SK-N-SH (cell line): ENCODE results near the gene USP30. TPM values are rescaled to one million over a fixed set of nuclear protein-coding genes. Genes with fewer than 3 reads are reported as not detected.
A peak's percentile ranks its signal among the peaks of the same experiment; 100 is the strongest.

Experiments used
- CTCF ChIA-PET: fragments of 300-600, 350-600 bp; formaldehyde crosslinking; extraction: SDS; loops from one replicate; lab custom pipeline; 2021; lab: Yijun Ruan, JAX
- POLR2A ChIA-PET: fragments of 350-600 bp; sonication (Branson Sonifier 250); formaldehyde crosslinking; extraction: SDS; loops from one replicate; lab custom pipeline; 2020; ENCODE audit warnings: antibody characterized with exemption, inconsistent platforms; lab: Yijun Ruan, JAX
- DNase-seq: peaks from one replicate; pipeline ENCODE4 v3.0.0; 2012
- H2AFZ ChIP-seq: fragments of 200-600 bp; sonication (generic); 2 replicates; pipeline ENCODE4 v1.8.1; 2016; ENCODE audit warnings: antibody characterized with exemption, mild to moderate bottlenecking, low read depth
- H3F3A ChIP-seq: fragments of 200-600 bp; sonication (generic); replicated peaks from 2 replicates; pipeline ENCODE3; 2016; ENCODE audit warnings: antibody characterized with exemption, mild to moderate bottlenecking; ENCODE audit not compliant: insufficient read depth
- H3K27ac ChIP-seq, 2 experiments: fragments of 200-500 bp in 1 of 2; fragments of 200-600 bp in 1 of 2; sonication (Bioruptor generic) in 1 of 2; sonication (generic), shearing (Covaris generic) in 1 of 2; 2 replicates each; pipeline versions ENCODE4 v1.5.1 to v1.6.1; 2014 to 2016; ENCODE audit warnings: low read depth in 2 of 2, inconsistent platforms in 1 of 2, low read length in 1 of 2, mild to moderate bottlenecking in 1 of 2, mixed read lengths in 1 of 2
- H3K27me3 ChIP-seq: fragments of 200-600 bp; sonication (generic), shearing (Covaris generic); 2 replicates; pipeline ENCODE4 v1.6.1; 2016; ENCODE audit warnings: mixed run types; ENCODE audit not compliant: insufficient read depth
- H3K36me3 ChIP-seq, 2 experiments: fragments of 200-500 bp in 1 of 2; fragments of 200-600 bp in 1 of 2; sonication (Bioruptor generic) in 1 of 2; sonication (generic) in 1 of 2; replicated peaks in 1 of 2; 2 replicates each; pipeline versions ENCODE3 to v1.5.1; 2014 to 2016; ENCODE audit warnings: low read length in 1 of 2, mild to moderate bottlenecking in 1 of 2; ENCODE audit not compliant: insufficient read depth in 2 of 2, control insufficient read depth in 1 of 2
- H3K4me1 ChIP-seq, 2 experiments: fragments of 200-500 bp in 1 of 2; fragments of 200-600 bp in 1 of 2; sonication (Bioruptor generic) in 1 of 2; sonication (generic), shearing (Covaris generic) in 1 of 2; 2 replicates each; pipeline versions ENCODE4 v1.5.1 to v1.6.1; 2014 to 2016; ENCODE audit warnings: low read depth in 1 of 2, low read length in 1 of 2, mixed run types in 1 of 2; ENCODE audit not compliant: insufficient read depth in 2 of 2, control insufficient read depth in 1 of 2
- H3K4me2 ChIP-seq: fragments of 200-600 bp; sonication (generic), shearing (Covaris generic); 2 replicates; pipeline ENCODE4 v1.6.1; 2017; ENCODE audit warnings: mixed run types
- H3K4me3 ChIP-seq, 2 experiments: fragments of 200-500 bp in 1 of 2; fragments of 200-600 bp in 1 of 2; sonication (Bioruptor generic) in 1 of 2; sonication (generic), shearing (Covaris generic) in 1 of 2; 2 replicates each; pipeline versions ENCODE4 v1.5.1 to v1.8.1; 2014 to 2016; ENCODE audit warnings: low read depth in 2 of 2, inconsistent platforms in 1 of 2, low read length in 1 of 2, mild to moderate bottlenecking in 1 of 2, mixed read lengths in 1 of 2, moderate library complexity in 1 of 2
- H3K79me2 ChIP-seq: fragments of 200-600 bp; sonication (generic); 2 replicates; pipeline ENCODE4 v1.8.1; 2017; ENCODE audit warnings: mild to moderate bottlenecking; ENCODE audit not compliant: insufficient read depth
- H3K9ac ChIP-seq: fragments of 200-600 bp; sonication (generic); 2 replicates; pipeline ENCODE4 v1.6.1; 2017; ENCODE audit warnings: mixed run types
- H3K9me2 ChIP-seq: fragments of 200-600 bp; sonication (generic); 2 replicates; pipeline ENCODE4 v1.6.1; 2017; ENCODE audit warnings: mixed run types
- H3K9me3 ChIP-seq: fragments of 200-600 bp; sonication (generic); 2 replicates; pipeline ENCODE4 v1.6.1; 2017; ENCODE audit warnings: mixed run types, mild to moderate bottlenecking, moderate library complexity
- H4K20me1 ChIP-seq: fragments of 200-600 bp; sonication (generic); 2 replicates; pipeline ENCODE4 v1.6.1; 2017; ENCODE audit warnings: mild to moderate bottlenecking, mixed run types; ENCODE audit not compliant: insufficient read depth
- CTCF ChIP-seq: fragments of 200-600 bp; sonication (generic); IDR thresholded peaks from 2 replicates; pipeline ENCODE4 v1.6.1; 2017; ENCODE audit warnings: antibody characterized with exemption, mild to moderate bottlenecking, moderate library complexity
- EP300 ChIP-seq, 2 experiments: IDR thresholded peaks; 2 replicates each; pipeline versions ENCODE4 v1.4.0 to v1.6.1; 2012; ENCODE audit warnings: borderline replicate concordance in 1 of 2, low read depth in 1 of 2, low read length in 1 of 2
- FOSL2 ChIP-seq: IDR thresholded peaks from 2 replicates; pipeline ENCODE4 v1.4.0; 2012; ENCODE audit warnings: low read depth, mild to moderate bottlenecking, moderate library complexity, borderline replicate concordance
- FOXM1 ChIP-seq: IDR thresholded peaks from 2 replicates; pipeline ENCODE4 v1.4.0; 2012; ENCODE audit warnings: low read depth, mild to moderate bottlenecking
- GABPA ChIP-seq: IDR thresholded peaks from 2 replicates; pipeline ENCODE4 v1.4.0; 2012; ENCODE audit warnings: low read depth, mild to moderate bottlenecking
- IRF3 ChIP-seq: fragments of 150-350 bp; IDR thresholded peaks from 2 replicates; pipeline ENCODE4 v1.6.1; 2016; ENCODE audit warnings: mild to moderate bottlenecking, low read depth, low read length
- JUND ChIP-seq: IDR thresholded peaks from 2 replicates; pipeline ENCODE4 v1.4.0; 2012
- MAX ChIP-seq: IDR thresholded peaks from 2 replicates; pipeline ENCODE4 v1.4.0; 2012; ENCODE audit warnings: low read depth
- MEF2A ChIP-seq: IDR thresholded peaks from 2 replicates; pipeline ENCODE4 v1.4.0; 2012; ENCODE audit warnings: low read depth, borderline replicate concordance
- MXI1 ChIP-seq: IDR thresholded peaks from 2 replicates; pipeline ENCODE4 v1.6.1; 2012; ENCODE audit warnings: mild to moderate bottlenecking, low read depth, low read length, improper control_type of control experiment
- NFIC ChIP-seq: IDR thresholded peaks from 2 replicates; pipeline ENCODE4 v1.4.0; 2012; ENCODE audit warnings: borderline replicate concordance
- POLR2AphosphoS5 ChIP-seq: IDR thresholded peaks from 2 replicates; pipeline ENCODE4 v1.6.1; 2012; ENCODE audit warnings: low read depth, low read length
- RAD21 ChIP-seq: IDR thresholded peaks from 2 replicates; pipeline ENCODE4 v1.6.1; 2012; ENCODE audit warnings: mild to moderate bottlenecking, low read length
- TEAD4 ChIP-seq: IDR thresholded peaks from 2 replicates; pipeline ENCODE4 v1.4.0; 2012; ENCODE audit warnings: mild to moderate bottlenecking, borderline replicate concordance; ENCODE audit not compliant: insufficient read depth
- YY1 ChIP-seq: IDR thresholded peaks from 2 replicates; pipeline ENCODE4 v1.4.0; 2012; ENCODE audit warnings: low read depth, mild to moderate bottlenecking
- WGBS: methylation state at CpG from one replicate; pipeline ENCODE4 v1.1.6; 2017; ENCODE audit warnings: low lambda C conversion rate; 5-methylcytosine and 5-hydroxymethylcytosine counted together
- polyA plus RNA-seq, 3 experiments: library from polyadenylated mRNA; depleted of rRNA; stranded (reverse); fragments of >200 nt; gene quantifications; 2 replicates each; pipeline ENCODE4 v1.2.3, GENCODE V29; 2012
- TF ChIP-seq, protein P1 (sequence below): fragments of 150-350 bp; IDR thresholded peaks from 2 replicates; pipeline ENCODE4 v1.6.1; 2017; ENCODE audit warnings: antibody characterized with exemption, low read length, low read depth, borderline replicate concordance
- TF ChIP-seq, protein P2 (sequence below): IDR thresholded peaks from 2 replicates; pipeline ENCODE4; 2012

USP30 gene
- polyA plus RNA-seq, 1 of the 3 experiments (the other 2 are of a cell fraction): 10.9 TPM

DNA sequence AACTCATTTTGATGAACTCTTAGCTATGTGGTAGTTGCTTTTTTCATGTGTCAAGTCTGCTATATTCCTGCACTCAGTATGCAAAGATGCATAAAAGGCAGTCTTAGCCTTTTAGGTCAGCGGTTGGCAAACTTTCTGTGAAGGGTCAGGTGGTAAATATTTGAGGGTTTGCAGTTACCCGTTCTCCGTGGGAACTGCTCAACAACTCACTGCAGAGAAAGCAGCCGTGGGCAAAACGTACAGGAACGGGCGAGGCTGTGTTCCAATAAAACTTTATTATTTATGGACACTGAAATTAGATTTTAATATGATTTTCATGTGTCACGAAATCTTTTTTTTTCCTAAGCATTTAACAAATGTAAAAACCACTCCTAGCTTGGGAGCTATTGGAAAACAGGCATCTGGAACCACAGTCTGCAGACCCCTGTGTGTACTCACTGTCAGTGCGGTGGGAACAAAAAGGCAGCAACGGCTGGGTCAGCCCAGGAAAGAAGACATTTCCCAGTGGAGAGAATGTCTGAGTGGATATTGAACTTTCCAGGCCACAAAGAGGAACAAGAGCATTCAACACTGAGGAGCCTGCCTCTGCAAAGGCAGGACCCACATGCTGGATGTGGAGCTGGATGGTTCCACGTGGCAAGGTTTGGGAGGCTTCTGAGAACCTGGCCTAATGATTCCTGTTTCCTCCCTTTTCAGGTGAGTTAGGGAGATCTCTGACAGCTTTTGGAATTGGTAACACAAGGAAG is 60.5 kb downstream of the USP30 start:
- DNase-seq: no peak
- H3K4me3 ChIP-seq: no peak overlapping the region

More for the DNA sequence above, 60.5 kb downstream of the USP30 start:
- Histone ChIP-seq H3K27me3 (no peaks in the 10 kb centered on the region), H3K79me2 (no peaks in the 10 kb centered on the region), H3K4me1 (peaks cover 9 to 25% of the 10 kb centered on the region in 2 experiments), H2AFZ (no peak overlapping the region), H3K9me2 (no peaks in the 10 kb centered on the region), H4K20me1 (no peaks in the 10 kb centered on the region), H3K9me3 (no peaks in the 10 kb centered on the region), H3K9ac (no peak overlapping the region), H3F3A (peaks cover 24% of the 10 kb centered on the region), H3K36me3 (peaks cover 4 to 10% of the 10 kb centered on the region in 2 experiments), H3K27ac (0 out of 4 replicates have a peak overlapping the region, but pooled peaks of 1 of the 2 experiments have one; percentile 3), H3K4me2 (peak overlapping the region; percentile 31; the same call in 1 of the 2 replicates)
- WGBS: 88% methylated on average over 11 of the region's 11 CpGs
- ChIA-PET CTCF (interaction anchor here (1.0 to 9.1 kb wide), 20 partner anchors 9 to 536 kb away, joined by 3 to 86 read pairs (median 7); partner anchors contain the start of gene UNG), POLR2A (interaction anchor here (1.2 kb wide), 1 partner anchor 11 kb away, joined by 3 read pairs; no protein-coding TSS in a partner anchor)
- TF ChIP-seq FOSL2: no peak
- no peak for TF ChIP-seq GABPA
- TF ChIP-seq TEAD4: no peak
- TF ChIP-seq FOXM1: no peak
- no peak for TF ChIP-seq MAX
- TF ChIP-seq EP300 (IDR thresholded peaks at IDR 0.05; ENCODE audit: borderline replicate concordance in 1 of 2, low read depth in 1 of 2, low read length in 1 of 2): no peak
- TF ChIP-seq CTCF: no peak
- no peak for TF ChIP-seq MEF2A
- TF ChIP-seq, protein P1, sequence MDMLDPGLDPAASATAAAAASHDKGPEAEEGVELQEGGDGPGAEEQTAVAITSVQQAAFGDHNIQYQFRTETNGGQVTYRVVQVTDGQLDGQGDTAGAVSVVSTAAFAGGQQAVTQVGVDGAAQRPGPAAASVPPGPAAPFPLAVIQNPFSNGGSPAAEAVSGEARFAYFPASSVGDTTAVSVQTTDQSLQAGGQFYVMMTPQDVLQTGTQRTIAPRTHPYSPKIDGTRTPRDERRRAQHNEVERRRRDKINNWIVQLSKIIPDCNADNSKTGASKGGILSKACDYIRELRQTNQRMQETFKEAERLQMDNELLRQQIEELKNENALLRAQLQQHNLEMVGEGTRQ: no peak
- TF ChIP-seq RAD21: no peak
- TF ChIP-seq MXI1: no peak
- TF ChIP-seq JUND: no peak
- no peak for TF ChIP-seq NFIC
- TF ChIP-seq, protein P2, sequence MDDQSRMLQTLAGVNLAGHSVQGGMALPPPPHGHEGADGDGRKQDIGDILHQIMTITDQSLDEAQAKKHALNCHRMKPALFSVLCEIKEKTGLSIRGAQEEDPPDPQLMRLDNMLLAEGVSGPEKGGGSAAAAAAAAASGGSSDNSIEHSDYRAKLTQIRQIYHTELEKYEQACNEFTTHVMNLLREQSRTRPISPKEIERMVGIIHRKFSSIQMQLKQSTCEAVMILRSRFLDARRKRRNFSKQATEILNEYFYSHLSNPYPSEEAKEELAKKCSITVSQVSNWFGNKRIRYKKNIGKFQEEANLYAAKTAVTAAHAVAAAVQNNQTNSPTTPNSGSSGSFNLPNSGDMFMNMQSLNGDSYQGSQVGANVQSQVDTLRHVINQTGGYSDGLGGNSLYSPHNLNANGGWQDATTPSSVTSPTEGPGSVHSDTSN: no peak
- TF ChIP-seq IRF3: no peak
- no peak for TF ChIP-seq YY1
- TF ChIP-seq POLR2AphosphoS5: no peak
